Activated naive CD4-positive, alpha-beta T cell treated with anti-CD3 and anti-CD28 coated beads for 36 hours (primary cell): ENCODE measurements around the gene RAB13. TPM values are rescaled to one million over a fixed set of nuclear protein-coding genes. Genes with fewer than 3 reads are reported as not detected.
A peak's percentile ranks its signal among the peaks of the same experiment; 100 is the strongest.
"Not testable (repeated sequence)": the region's sequence is repeated elsewhere in the genome, so short reads cannot be mapped to it uniquely, and the experiment has no call there.

ENCODE experiments used
- CTCF ChIA-PET: fragments of 350-600 bp; sonication (Branson Sonifier 250); formaldehyde crosslinking; loops from one replicate; lab custom pipeline; 2021; ENCODE audit warnings: antibody characterized with exemption; lab: Charles Lee
- DNase-seq: peaks from one replicate; pipeline ENCODE4 v3.0.0-alpha.2; 2020
- H3K27ac Mint-ChIP-seq: one replicate; pipeline ENCODE4 v1.8.0; 2021; ENCODE audit warnings: mild to moderate bottlenecking, mixed read lengths
- H3K27me3 Mint-ChIP-seq: one replicate; pipeline ENCODE4 v1.8.0; 2021; ENCODE audit warnings: low read depth, mixed read lengths
- H3K36me3 Mint-ChIP-seq: one replicate; pipeline ENCODE4 v1.8.0; 2021; ENCODE audit warnings: low read depth, mixed read lengths
- H3K4me1 Mint-ChIP-seq: one replicate; pipeline ENCODE4 v1.8.0; 2021; ENCODE audit warnings: low read depth, mixed read lengths
- H3K4me3 Mint-ChIP-seq: one replicate; pipeline ENCODE4 v1.8.0; 2021; ENCODE audit warnings: mild to moderate bottlenecking, moderate library complexity, mixed read lengths
- H3K9me3 Mint-ChIP-seq: one replicate; pipeline ENCODE4 v1.8.0; 2021; ENCODE audit warnings: mixed read lengths
- intact Hi-C: fragments of 100-400 bp; cut with micrococcal nuclease; formaldehyde crosslinking; loops from one replicate; pipeline ENCODE4 v1.15.1; 2023
- total RNA-seq, 2 experiments: library from RNA; stranded (reverse); gene quantifications; one replicate each; pipeline ENCODE4 v1.2.3, GENCODE V29; 2021

The RAB13 gene
- 10 to 100 TPM; 26.6 to 27.0 TPM for total RNA-seq

- Mint-ChIP-seq H3K4me1 (peaks cover 34% of the 10 kb centered on the region), H3K4me3 (peak within 1 kb of the TSS; percentile 77), H3K27me3 (peaks cover 3% of the 10 kb centered on the region), H3K9me3 (no peaks in the 10 kb centered on the region), H3K27ac (peak within 1 kb of the TSS; percentile 72), H3K36me3 (peaks cover 7% of the 10 kb centered on the region)
- CTCF ChIA-PET = interaction anchor here (0.6 to 3.7 kb wide), 36 partner anchors 8 to 475 kb away, joined by 3 to 58 read pairs (median 4); partner anchors contain the start of genes CREB3L4, DENND4B, INTS3 and JTB
- intact Hi-C loops = loop anchor here (1.0 to 2.0 kb wide), 9 partner anchors 9 to 475 kb away; partner anchors contain the start of genes CRTC2 and JTB
- no peak for DNase-seq
These were observed at the start of gene RAB13 for GRCh38 chr1:153985941-153986761. Gene RAB13, minus strand, starts transcription at chr1:153986339. Its CDS starts 103 bp downstream, at chr1:153986236.

DNA sequence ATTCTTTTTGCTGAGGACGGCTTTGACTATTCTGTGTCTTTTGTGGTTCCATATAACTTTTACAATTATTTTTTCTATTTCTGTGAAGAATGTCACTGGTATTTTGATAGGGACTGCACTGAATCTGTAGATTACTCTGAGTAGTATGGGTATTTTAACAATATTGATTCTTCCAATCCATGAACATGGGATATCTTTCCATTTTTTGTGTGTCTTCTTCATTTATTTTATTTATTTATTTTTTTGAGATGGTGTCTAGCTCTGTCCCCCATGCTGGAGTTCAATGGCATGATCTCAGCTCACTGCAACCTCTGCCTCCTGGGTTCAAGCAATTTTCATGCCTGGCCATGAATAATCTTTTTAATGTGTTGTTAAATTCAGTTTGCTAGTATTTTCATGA lies 47.6 kb upstream of the RAB13 start:
- CTCF ChIA-PET, H3K27ac Mint-ChIP-seq, intact Hi-C loops, H3K9me3 Mint-ChIP-seq, H3K36me3 Mint-ChIP-seq, H3K4me1 Mint-ChIP-seq, H3K4me3 Mint-ChIP-seq, DNase-seq, H3K27me3 Mint-ChIP-seq: not testable (repeated sequence)

GRCh38 chr1:154019940-154020339 lies 33.8 kb upstream of the RAB13 start:
- DNase-seq = no peak
- no peak overlapping the region for H3K4me3 Mint-ChIP-seq
- no peaks in the 10 kb centered on the region for H3K36me3 Mint-ChIP-seq
- H3K27me3 Mint-ChIP-seq = no peaks in the 10 kb centered on the region
- H3K4me1 Mint-ChIP-seq = no peaks in the 10 kb centered on the region
- CTCF ChIA-PET = interaction anchor here (1.0 to 1.1 kb wide), 2 partner anchors 10 to 25 kb away, joined by 3 to 4 read pairs; no protein-coding TSS in a partner anchor
- H3K27ac Mint-ChIP-seq = no peak overlapping the region
- intact Hi-C loops = loop anchor here (10.0 kb wide), 1 partner anchor 95 kb away; no protein-coding TSS in a partner anchor
- no peaks in the 10 kb centered on the region for H3K9me3 Mint-ChIP-seq

GRCh38 chr1:154019269-154019668 lies 33.1 kb upstream of the RAB13 start:
- Mint-ChIP-seq H3K4me1 (no peaks in the 10 kb centered on the region), H3K27me3 (no peaks in the 10 kb centered on the region), H3K27ac (no peak overlapping the region), H3K36me3 (no peaks in the 10 kb centered on the region), H3K9me3 (no peaks in the 10 kb centered on the region), H3K4me3 (no peak overlapping the region)
- CTCF ChIA-PET = interaction anchor here (1.0 kb wide), 1 partner anchor 11 kb away, joined by 3 read pairs; no protein-coding TSS in a partner anchor
- no peak for DNase-seq
- intact Hi-C loops = loop anchor here (10.0 kb wide), 1 partner anchor 96 kb away; no protein-coding TSS in a partner anchor

GRCh38 chr1:154014154-154014907 lies 28.2 kb upstream of the RAB13 start:
- Mint-ChIP-seq H3K27ac (no peak overlapping the region), H3K4me1 (no peaks in the 10 kb centered on the region), H3K36me3 (no peaks in the 10 kb centered on the region), H3K4me3 (no peak overlapping the region), H3K27me3 (no peaks in the 10 kb centered on the region), H3K9me3 (no peaks in the 10 kb centered on the region)
- no peak for DNase-seq
- intact Hi-C loops = loop anchor here (10.0 kb wide), 1 partner anchor 100 kb away; no protein-coding TSS in a partner anchor
- CTCF ChIA-PET = interaction anchor here (0.6 kb wide), 1 partner anchor 88 kb away, joined by 3 read pairs; no protein-coding TSS in a partner anchor

DNA sequence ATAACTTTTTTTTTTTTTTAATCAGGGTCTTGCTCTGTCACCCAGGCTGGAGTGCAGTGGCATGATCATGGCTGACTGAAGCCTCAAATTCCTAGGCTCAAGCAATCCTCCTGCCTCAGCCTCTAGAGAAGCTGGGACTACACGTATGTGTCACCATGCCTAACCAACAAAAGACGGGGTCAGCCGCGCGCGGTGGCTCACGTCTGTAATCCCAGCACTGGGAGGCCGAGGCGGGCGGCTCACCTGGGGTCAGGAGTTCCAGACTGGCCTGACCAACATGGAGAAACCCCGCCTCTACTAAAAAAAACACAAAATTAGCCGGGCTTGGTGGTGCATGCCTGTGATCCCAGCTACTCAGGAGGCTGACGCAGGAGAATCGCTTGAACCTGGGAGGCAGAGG lies 26.4 kb upstream of the RAB13 start:
- H3K4me1 Mint-ChIP-seq, H3K27me3 Mint-ChIP-seq, H3K36me3 Mint-ChIP-seq, H3K4me3 Mint-ChIP-seq, H3K9me3 Mint-ChIP-seq, DNase-seq, CTCF ChIA-PET, H3K27ac Mint-ChIP-seq: not testable (repeated sequence)
- intact Hi-C loops = loop anchor here (10.0 kb wide), 1 partner anchor 102 kb away; no protein-coding TSS in a partner anchor

GRCh38 chr1:154012129-154012528 lies 26.0 kb upstream of the RAB13 start:
- Mint-ChIP-seq H3K9me3 (no peaks in the 10 kb centered on the region), H3K4me3 (no peak overlapping the region)
- CTCF ChIA-PET = no interaction called here

DNA sequence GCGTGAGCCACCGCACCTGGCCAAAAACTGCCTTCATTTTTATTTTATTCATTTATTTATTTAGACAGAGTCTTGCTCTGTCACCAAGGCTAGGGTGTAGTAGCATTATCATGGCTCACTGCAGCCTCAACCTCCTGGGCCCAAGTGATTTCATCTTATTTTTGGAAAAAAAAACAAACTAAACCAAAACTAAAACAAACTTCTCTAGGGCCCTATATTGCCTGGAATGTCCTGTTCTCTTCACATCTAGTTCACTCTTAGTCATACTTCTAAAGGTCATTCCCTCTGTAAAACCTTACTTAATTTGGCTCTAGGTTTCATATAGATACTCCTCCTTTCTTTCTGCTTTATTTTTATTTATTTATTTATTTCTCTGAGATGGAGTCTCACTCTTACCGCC lies 20.0 kb upstream of the RAB13 start:
- DNase-seq = no peak
- Mint-ChIP-seq H3K27me3 (no peaks in the 10 kb centered on the region), H3K4me3 (no peak overlapping the region), H3K27ac (no peak overlapping the region), H3K4me1 (no peaks in the 10 kb centered on the region), H3K36me3 (no peaks in the 10 kb centered on the region), H3K9me3 (no peaks in the 10 kb centered on the region)
- intact Hi-C loops = no loop called here
- CTCF ChIA-PET = no interaction called here

More at GRCh38 chr1:154012129-154012528, 26.0 kb upstream of the RAB13 start:
- Mint-ChIP-seq H3K27ac (no peak overlapping the region), H3K36me3 (no peaks in the 10 kb centered on the region), H3K4me1 (no peaks in the 10 kb centered on the region), H3K27me3 (no peaks in the 10 kb centered on the region)
- no peak for DNase-seq
- intact Hi-C loops = loop anchor here (10.0 kb wide), 1 partner anchor 103 kb away; no protein-coding TSS in a partner anchor

- intact Hi-C loops = no loop called here
- Mint-ChIP-seq H3K27me3 (no peaks in the 10 kb centered on the region), H3K4me3 (no peak overlapping the region), H3K4me1 (peaks cover 1% of the 10 kb centered on the region), H3K27ac (no peak overlapping the region), H3K36me3 (peaks cover 6% of the 10 kb centered on the region), H3K9me3 (no peaks in the 10 kb centered on the region)
- CTCF ChIA-PET = no interaction called here
- no peak for DNase-seq
These were observed 14.3 kb upstream of the RAB13 start for GRCh38 chr1:154000420-154000819.

DNA sequence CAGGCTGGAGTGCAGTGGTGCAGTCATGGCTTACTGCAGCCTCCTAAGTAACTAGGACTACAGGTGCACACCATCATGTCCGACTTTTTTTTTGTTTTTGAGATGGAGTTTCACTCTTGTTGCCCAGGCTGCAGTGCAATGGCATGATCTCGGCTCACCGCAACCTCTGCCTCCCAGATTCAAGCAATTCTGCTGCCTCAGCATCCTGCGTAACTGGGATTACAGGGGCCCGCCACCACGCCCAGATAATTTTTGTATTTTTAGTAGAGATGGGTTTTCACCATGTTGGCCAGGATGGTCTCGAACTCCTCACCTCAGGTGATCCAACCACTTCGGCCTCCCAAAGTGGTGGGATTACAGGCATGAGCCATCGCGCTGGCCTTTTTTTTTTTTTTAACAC lies 10.7 kb upstream of the RAB13 start:
- H3K27me3 Mint-ChIP-seq, H3K4me3 Mint-ChIP-seq, intact Hi-C loops, H3K9me3 Mint-ChIP-seq, DNase-seq, H3K27ac Mint-ChIP-seq: not testable (repeated sequence)
- CTCF ChIA-PET = interaction anchor here (0.7 kb wide), 1 partner anchor 76 kb away, joined by 4 read pairs; no protein-coding TSS in a partner anchor
- Mint-ChIP-seq H3K36me3 (peaks cover 38% of the 10 kb centered on the region), H3K4me1 (peaks cover 19% of the 10 kb centered on the region)

- H3K27me3 Mint-ChIP-seq = no peaks in the 10 kb centered on the region
- CTCF ChIA-PET = interaction anchor here (1.4 kb wide), 1 partner anchor 9 kb away, joined by 3 read pairs; no protein-coding TSS in a partner anchor
- no peak overlapping the region for H3K4me3 Mint-ChIP-seq
- peaks cover 50% of the 10 kb centered on the region for H3K36me3 Mint-ChIP-seq
- intact Hi-C loops = no loop called here
- H3K27ac Mint-ChIP-seq = no peak overlapping the region
- no peak for DNase-seq
- H3K4me1 Mint-ChIP-seq = peaks cover 24% of the 10 kb centered on the region
- no peaks in the 10 kb centered on the region for H3K9me3 Mint-ChIP-seq
These were observed 9.5 kb upstream of the RAB13 start for GRCh38 chr1:153995640-153996039.

DNA sequence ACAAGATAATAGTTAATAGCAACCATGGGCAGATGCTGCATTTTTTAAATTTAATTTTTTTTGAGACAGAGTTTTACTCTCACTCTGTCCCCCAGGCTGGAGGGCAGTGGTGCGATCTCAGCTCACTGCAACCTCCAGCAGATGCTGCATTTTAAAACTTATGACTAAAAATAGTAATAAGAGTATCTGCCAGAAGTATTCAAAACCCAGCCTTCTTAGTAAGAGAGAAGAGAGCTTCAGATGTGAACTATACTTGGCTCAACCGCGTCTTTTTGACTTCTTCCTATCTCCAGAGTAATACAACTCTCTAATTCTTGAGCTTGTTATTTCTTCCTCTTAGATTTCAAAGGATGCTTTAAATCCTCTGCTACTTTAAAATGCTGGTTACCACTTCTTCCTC lies 9.1 kb upstream of the RAB13 start:
- H3K27ac Mint-ChIP-seq = no peak overlapping the region
- peaks cover 26% of the 10 kb centered on the region for H3K4me1 Mint-ChIP-seq
- no peaks in the 10 kb centered on the region for H3K27me3 Mint-ChIP-seq
- no peaks in the 10 kb centered on the region for H3K9me3 Mint-ChIP-seq
- intact Hi-C loops = no loop called here
- peaks cover 52% of the 10 kb centered on the region for H3K36me3 Mint-ChIP-seq
- H3K4me3 Mint-ChIP-seq = no peak overlapping the region
- CTCF ChIA-PET = interaction anchor here (1.4 to 1.5 kb wide), 2 partner anchors 8 to 109 kb away, joined by 3 read pairs; no protein-coding TSS in a partner anchor
- DNase-seq = no peak
